Hepatocyte (in vitro differentiated cells): ENCODE results near the gene RTN4R.

Experiments used
- EZH2 ChIP-seq: fragments of 200-600 bp; sonication (generic); IDR thresholded peaks from 2 replicates; pipeline ENCODE4 v1.6.1; 2016; ENCODE audit warnings: antibody characterized with exemption, mild to moderate bottlenecking, borderline replicate concordance
- TF ChIP-seq, protein P1 (sequence below): fragments of 200-600 bp; sonication (generic); IDR thresholded peaks from 2 replicates; pipeline ENCODE4 v1.5.1; 2016; ENCODE audit warnings: antibody characterized with exemption, mild to moderate bottlenecking; ENCODE audit not compliant: poor library complexity

- TF ChIP-seq, protein P1, sequence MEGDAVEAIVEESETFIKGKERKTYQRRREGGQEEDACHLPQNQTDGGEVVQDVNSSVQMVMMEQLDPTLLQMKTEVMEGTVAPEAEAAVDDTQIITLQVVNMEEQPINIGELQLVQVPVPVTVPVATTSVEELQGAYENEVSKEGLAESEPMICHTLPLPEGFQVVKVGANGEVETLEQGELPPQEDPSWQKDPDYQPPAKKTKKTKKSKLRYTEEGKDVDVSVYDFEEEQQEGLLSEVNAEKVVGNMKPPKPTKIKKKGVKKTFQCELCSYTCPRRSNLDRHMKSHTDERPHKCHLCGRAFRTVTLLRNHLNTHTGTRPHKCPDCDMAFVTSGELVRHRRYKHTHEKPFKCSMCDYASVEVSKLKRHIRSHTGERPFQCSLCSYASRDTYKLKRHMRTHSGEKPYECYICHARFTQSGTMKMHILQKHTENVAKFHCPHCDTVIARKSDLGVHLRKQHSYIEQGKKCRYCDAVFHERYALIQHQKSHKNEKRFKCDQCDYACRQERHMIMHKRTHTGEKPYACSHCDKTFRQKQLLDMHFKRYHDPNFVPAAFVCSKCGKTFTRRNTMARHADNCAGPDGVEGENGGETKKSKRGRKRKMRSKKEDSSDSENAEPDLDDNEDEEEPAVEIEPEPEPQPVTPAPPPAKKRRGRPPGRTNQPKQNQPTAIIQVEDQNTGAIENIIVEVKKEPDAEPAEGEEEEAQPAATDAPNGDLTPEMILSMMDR: no peak
- TF ChIP-seq EZH2: no peak
These were observed 12.9 kb downstream of the RTN4R start for GRCh38 chr22:20254975-20255946.
